ENCODE measurements around the gene MRPL14.
"Not testable (repeated sequence)": the region's sequence is repeated elsewhere in the genome, so short reads cannot be mapped to it uniquely, and the experiment has no call there.

MRPL14 gene

DNA sequence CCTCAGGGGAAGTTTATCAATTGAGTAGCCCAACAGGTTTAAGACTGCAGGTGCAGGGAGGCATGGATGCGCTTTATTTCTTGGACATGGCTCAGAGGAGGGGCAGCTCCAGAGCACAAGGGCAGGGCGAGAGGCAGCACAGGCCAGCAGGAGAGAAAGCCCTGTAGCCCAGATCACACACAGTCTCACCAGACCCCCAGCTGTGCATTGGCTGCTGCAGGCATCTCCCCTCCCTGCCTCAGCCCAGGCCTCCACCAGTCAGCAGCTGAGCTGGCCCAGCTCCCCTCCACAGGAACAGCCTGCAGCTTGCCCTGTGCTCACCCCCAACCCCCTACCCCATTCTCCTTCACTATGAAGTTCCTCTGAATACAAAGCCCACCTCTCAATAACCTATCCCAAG, 24.7 kb downstream of the MRPL14 start:
- no peak for DNase-seq

DNA sequence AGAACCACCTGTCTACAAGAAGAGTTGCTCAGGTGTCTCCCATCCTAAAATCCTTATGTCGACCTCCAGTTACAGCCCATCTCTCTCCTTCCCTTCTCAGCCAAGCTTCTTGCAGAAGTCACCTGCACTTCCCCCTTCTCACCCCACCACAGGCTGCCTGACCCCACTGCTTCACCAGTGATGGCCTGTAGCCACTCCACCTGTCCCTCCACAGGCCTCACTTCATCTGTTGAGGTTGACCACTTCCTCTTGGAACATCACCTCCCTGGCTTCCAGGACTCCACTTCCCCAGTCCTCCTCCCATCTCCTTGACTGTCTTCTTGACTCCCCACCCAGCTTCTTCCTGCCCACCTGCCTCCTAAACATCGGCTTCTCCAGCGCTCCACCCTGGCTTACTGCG, 25.4 kb downstream of the MRPL14 start:
- no peak for DNase-seq

- peak in 2 of 58 donors; percentile 7 to 9 for DNase-seq
Measured at GRCh38 chr6:44100088-44100550, 27.1 kb downstream of the MRPL14 start.

DNA sequence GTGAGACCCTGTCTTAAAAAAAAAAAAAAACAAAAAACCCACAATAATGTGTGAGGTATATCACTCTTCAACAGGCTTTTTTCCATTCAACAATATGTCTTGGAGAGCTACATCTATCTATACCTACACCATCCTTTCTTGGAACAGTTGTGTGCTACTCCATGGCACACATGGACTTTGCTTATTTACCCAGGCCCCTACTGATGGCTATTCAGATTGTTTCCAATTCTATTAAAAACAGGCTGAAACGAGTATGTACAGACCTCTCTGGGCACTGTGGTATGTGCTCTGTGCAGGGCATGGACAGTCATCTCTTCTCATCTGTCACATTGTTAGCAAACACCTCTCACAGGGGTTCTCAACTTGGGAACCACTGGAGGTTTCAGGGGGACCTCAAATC, 28.1 kb downstream of the MRPL14 start:
- no peak for DNase-seq

DNA sequence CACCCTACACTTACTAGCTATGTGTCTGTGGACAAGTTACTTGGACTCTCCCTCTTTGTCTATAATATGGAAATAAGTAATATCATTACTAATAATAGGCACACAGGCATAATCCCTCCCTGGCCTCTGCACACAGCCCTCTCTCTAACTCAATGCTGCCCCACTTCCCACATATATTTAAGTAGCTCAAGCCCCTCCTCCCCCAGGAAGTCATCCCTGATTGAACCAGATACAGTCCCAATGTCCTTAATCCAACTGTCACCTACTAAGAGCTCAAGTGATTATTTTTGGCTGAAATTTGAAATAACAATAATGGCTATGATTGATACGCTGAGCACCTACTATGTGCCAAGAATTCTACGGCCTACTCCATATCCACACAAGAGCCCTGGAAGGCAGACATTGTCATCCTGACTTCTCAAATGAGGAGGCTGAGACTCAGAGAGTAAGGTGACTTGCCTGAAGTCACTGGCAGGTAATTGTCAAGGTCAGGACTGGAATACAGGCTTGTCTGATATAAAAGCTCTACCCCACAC, 29.4 kb downstream of the MRPL14 start:
- no peak for DNase-seq

- DNase-seq, result peak in 54 of 58 donors; percentile 2 to 78 (median 42)
Measured at GRCh38 chr6:44096612-44097011, 30.6 kb downstream of the MRPL14 start.

DNA sequence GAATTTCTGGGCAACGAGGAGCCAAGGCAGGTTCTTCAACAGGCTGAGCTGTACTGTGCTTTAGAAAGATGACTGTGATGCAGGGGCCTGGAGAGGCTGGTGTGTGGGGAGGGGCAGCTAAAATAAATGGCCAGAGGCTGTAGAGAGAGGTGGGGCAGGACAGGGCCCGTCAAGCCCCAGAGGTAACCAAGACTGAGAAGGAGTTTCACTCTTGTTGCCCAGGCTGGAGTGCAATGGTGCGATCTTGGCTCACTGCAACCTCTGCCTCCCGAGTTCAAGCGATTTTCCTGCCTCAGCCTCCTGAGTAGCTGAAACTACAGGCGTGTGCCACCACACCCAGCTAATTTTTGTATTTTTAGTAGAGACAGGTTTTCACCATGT, 32.0 kb downstream of the MRPL14 start:
- not testable (repeated sequence) for DNase-seq

DNA sequence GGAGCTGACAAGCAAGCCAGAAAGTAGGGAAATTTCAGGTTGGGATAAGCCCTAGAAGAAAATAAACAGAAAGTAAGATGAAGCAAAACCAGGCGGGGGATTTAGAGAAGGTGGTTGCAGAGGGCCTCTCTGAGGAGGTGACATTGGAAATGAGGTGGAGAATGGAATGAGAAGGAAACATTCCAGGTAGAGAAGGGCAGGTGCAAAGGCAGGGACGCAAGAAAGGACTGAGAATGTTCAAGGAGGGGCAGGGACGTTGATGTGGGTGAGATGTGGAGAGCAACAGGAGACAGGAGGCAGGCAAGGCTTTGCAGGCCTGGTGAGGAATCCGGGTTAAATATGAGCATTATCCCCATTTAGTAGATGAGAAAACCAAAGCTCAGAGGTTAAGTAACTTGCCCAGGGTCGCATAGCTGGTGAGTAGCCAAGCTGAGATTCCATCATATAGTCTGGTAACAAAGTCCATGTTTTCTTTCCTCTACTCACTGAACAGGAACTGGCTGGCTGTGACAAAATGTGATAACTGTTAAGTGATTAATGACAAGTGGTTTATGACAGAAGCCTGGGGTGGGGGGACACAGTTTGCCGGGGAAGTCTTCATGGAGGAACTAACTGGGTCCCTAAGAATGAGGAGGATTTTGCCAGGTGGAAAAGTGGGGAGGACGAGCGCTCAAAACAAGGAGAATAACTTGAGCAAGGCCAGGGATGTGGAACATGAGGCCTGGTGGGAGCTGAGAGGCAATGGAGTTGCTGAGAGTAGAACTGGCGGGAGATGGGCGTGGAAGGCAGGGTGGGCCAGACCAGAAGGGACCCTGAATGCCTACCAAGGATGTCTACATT, 32.6 kb downstream of the MRPL14 start:
- DNase-seq, result no peak

DNA sequence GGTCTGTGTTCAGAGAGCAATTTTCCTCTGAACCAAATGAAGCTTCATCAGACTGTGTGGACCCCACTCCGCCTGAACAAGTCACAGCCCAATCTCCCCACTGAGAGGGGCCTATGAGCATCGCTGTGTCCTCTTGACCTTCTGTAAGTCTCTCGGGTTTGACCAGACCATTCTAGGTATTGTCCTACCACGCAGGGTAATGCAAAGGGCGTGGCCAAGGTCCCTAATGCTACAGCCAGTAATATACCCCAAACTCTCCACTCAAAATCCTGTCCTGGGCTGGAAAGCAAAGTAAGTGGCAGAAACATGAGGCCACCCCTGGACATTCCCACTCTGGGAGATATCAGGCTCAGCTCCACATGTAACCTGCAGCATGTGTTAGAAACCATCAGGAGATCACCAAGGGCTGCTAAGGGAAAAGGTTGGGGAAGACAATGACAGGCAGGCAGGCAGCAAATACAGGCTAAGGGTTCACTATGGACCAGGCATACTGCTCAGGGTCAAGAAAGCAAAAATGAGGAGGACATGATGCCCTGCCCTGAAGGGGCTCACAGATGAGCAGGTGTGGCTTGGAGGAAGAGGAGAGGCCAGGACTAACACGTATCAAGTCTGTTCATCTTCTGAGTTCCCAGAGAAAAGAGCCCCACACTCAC, 33.4 kb downstream of the MRPL14 start:
- no peak for DNase-seq

- DNase-seq, result no peak
Measured at GRCh38 chr6:44093066-44093465, 34.2 kb downstream of the MRPL14 start.

- DNase-seq, result no peak
Measured at GRCh38 chr6:44091981-44092884, 35.0 kb downstream of the MRPL14 start.

GRCh38 chr6:44091356-44091755, 35.9 kb downstream of the MRPL14 start:
- DNase-seq, result not testable (repeated sequence)

GRCh38 chr6:44090465-44090864, 36.8 kb downstream of the MRPL14 start:
- no peak for DNase-seq

- DNase-seq, result no peak
Measured at GRCh38 chr6:44088827-44089590, 38.2 kb downstream of the MRPL14 start.

DNA sequence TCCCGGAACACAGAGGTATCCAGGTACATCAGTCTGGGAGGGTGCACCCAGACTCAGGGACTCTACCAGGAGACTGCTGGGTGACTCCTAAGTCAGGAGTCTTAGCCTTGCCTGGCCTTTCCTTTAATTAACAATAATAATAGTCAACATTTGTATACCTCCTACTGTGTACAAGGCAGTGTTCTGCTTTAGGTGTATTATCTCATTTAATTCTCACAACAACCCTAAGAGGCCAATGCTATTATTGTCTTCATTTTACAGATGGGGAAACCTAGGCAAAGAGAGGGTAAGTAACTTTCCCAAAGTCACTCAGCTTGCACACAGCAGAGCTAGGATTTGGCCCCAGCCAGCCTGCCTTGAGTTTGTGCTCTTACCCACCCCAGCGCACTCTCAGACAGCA, 39.6 kb downstream of the MRPL14 start:
- DNase-seq, result no peak

DNA sequence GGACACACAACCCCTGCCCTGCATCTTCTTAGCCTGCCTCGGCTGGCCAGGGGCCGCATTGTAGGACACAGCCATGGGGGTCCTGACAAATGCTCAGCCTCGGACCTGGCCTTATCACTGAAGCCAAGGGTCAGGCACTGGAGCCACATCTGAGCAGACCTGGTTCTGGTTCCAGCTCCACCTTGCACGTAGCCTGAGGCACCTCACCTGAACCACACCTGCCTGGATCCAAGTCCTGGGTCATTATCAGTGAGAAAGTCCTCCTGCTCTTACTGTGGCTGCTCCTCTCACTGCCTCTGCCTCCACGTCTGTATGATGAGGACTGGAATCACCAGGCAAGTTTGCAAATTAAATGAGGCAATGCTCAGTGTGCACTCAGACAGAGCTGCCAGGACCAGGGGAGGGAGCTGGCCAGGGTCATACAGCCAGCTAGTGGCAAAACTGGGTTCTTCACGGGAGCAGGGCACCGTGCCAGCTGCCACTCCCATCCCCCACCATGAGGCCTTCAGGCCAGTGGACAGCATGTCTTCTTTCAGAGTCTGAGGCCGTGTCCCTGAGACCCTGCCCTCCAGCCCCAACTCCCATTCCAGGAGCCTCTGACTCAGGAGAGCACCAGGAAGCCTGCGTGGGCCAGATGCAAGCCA, 40.2 kb downstream of the MRPL14 start:
- peak in 14 of 58 donors; percentile 9 to 39 (median 16) for DNase-seq

GRCh38 chr6:44085219-44085618, 42.0 kb downstream of the MRPL14 start:
- no peak for DNase-seq

DNA sequence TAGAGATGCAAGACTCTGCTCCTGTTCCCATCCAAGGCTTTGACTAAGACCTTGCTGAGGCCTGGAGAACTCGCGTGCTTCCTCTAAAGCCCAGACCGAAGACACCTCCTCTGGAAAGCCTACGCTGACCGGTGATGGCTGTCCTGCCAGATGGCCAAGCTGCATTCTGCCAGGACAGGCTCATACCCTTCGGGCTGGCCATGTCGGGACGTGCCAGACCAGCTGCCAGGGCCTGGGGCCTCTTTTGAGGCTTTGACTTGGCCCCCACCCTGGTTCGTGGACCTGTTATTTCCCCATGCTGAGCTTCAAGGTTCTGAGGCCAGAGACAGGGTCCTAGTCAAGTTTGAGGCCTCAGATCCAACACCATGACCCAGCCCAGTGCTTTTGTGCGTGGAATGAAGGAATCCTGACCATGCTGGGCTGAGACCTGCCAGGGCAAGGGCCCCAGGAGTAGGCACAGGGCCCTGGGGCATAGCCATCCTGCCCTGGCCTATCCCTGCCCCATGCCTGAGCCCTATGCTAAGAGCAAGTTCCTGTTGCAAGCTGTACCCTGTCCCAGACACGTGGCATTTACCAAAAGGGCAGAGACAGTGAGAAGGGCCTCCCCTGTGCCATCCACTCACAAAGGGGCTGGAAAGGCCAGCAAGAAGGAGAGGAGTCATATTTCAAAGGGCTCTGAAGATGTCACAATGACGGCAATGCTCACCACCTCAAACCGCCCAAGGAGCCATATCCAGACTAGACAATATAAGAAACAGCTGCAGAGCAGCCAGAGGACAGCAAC, 42.8 kb downstream of the MRPL14 start:
- no peak for DNase-seq

GRCh38 chr6:44082872-44083321, 44.4 kb downstream of the MRPL14 start:
- DNase-seq, result no peak
